ENCODE data around the gene COA8.
A peak's percentile ranks its signal among the peaks of the same experiment; 100 is the strongest.
"Not testable (repeated sequence)": the region's sequence is repeated elsewhere in the genome, so short reads cannot be mapped to it uniquely, and the experiment has no call there.

Gene COA8

DNA sequence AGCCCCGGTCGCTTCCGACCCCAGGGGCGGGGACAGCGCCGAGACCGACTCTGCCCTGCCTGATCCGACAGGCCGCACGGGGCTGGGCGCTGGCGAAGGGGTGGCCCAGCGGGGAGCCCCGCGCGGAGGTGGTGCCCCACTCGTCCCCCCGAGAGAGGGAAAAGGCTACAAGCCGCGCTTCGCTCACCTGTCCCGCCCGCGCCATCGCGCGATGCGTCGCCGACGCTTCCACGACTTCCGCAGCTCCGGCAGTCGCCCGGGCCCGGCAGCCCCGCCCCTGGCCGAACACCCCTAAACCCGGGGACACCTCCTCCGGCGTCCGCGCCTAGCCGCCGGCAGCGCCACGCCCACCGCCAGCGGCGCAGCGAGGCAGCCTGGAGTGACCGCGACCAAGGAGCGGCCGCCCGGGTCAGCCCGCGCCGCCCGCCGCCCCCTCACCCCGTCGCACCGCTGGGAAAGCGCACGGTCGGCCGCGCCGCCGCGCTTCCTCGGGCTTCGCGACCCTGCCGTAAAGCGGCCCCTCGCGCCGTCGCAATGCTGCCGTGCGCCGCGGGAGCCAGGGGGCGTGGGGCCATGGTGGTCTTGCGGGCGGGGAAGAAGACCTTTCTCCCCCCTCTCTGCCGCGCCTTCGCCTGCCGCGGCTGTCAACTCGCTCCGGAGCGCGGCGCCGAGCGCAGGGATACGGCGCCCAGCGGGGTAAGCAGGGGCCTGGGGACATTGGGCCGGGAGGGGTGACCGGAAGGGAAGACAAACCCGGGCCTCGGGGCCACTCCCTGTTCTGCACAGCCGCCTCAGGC lies at the start of gene COA8, which contains the start of gene BAG5:
COA8 (plus strand) TSS at position 532 of the 797 bp plus-strand sequence; CDS start at position 574, 42 bp downstream.
BAG5 (minus strand) TSS at position 229 of the 797 bp plus-strand sequence. CDS start 1,493 bp downstream, outside the sequence.
- peak; percentile 80 for DNase-seq (ENCODE audit: low spot score)

GRCh38 chr14:103514596-103515421 lies 48.0 kb upstream of the COA8 start:
- no peak for DNase-seq (ENCODE audit: low spot score)

DNA sequence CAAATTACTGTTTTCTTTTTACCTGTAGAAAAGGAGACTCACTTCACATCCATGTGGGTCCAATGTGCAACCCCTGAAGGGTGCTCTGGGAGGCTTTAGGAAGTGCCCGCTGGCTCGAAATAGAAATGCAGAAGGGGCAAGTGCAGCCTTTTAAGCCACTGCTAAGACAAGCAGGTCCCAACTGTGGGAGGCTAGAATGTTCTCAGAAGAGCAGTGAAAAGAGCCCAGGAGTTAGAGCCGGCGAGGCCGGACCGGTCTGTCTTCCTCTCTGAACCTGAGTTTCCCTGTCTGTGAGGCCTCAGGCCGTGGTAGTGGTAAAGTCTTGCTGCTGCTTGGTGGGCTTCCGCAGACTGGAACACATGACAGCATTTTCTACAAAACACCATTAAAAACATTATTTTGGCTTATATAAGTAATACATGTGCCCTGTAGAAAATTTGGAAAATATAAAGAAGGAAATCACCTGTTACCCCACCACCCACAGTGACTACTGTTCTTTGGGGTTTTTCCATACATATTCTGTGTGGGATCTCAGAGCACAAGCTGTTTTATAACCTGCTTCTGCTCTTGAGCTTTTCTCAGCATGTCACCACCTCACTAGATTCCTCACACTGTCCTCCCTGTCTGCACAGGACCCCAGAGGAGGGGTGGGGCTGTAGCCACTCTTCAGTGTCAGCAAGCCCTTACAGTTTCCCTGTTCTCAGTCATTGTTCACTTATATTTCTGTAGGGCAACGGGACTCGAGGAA lies 46.2 kb upstream of the COA8 start:
- no peak for DNase-seq (ENCODE audit: low spot score)

GRCh38 chr14:103517174-103517566 lies 45.6 kb upstream of the COA8 start:
- no peak for DNase-seq (ENCODE audit: low spot score)

DNA sequence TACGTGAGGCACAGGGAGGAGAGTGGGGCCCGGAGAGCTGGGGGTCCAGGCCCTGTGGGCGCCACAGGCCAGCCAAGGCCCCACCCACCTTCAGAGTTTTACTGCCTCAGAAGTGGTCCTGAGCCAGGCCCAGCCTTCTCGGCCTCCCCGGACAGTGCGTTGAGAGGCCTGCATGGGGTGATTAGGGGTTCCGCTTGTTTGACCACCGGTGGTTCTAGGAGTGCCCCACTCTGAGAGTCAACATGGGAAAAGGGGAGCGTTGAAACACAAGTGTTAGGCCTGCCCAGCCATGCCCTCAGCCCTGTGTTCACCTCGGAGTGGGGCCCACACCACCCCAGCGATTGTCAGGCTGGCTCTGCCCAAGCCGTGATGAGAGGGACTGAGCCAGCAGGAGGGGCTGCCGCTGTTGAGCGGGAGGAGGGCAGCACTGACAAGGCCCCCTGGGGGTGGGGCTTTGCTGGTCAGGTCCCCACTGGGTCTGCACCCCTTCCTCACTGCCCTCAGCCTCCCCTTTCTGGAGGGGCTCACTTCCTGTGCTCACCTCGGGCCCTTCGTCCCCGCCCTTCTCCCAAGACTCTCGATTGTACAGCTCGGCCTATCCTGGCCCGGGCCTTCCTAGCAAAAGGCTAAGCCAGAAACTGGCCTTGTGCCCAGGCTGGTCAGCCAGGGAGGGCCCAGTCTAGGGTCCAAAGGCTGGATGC lies 44.9 kb upstream of the COA8 start:
- no peak for DNase-seq (ENCODE audit: low spot score)

DNA sequence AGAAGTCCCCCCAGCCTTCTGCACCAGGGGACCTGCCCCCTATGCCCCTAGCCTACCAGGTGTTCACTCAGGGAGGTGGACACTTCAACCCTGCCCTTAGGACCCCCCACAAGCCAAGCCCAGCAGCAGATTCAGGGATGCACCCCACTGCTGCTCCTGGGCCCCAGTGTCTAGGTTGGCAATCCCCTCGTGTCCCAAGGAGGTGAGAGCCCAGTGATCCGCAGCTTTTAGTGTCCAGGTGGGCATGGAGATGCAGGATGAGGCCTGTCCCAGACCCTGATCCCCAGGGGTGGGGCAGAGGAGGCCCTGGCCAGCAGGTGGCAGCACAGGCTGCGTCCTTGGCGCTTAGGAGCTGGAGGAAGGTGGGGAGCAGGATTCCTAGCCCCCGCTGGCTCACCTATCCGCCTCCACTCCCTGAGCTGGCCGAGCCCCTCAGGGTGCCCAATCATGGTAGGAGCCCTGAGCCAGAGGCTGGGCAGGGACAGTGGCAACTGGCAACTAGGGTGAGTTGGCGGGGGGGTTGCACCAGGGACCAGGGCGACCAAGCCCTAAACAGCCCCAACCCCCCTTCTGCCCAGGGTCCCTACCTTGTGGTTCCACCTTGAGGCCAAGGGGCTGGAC lies 44.2 kb upstream of the COA8 start:
- DNase-seq (ENCODE audit: low spot score), result peak; percentile 80

DNA sequence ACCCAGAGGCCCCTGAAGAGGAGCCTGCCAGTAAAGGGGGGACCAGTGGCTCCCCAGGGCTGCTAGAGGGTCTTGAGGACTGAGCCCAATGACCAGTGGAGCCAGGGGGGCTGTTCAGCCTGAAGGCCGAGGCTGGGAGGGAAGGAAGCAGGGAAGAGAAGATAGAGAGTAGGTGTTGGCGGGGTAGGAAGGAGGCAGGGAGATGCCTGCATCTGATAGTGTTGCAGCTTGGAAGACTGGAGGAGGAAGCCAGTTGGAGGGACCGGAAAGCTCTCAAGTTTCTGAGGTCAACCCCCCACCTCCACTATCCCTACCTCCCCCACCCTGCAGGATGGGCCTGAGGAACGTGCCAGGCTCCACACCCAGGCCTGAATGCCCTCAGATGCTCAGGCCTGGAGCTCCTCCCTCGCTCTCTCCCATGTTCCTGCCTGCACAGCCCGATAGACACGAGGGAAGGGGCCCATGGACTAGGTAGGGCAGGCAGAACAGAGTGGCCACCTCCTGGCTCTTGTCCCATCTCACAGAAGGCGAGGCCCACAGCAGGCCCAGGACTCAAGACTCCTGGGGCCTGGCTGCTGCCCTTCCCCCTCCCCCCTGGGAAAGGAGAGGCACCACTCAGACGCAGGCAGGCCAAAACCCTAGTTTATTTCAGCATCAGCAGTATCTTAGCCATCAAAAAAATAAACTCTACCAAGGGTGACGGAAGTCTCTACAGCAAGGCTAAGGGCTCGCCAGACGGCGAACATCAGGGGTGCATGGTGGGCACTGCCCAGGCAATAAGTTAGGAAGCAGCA lies 43.5 kb upstream of the COA8 start:
- no peak for DNase-seq (ENCODE audit: low spot score)

DNA sequence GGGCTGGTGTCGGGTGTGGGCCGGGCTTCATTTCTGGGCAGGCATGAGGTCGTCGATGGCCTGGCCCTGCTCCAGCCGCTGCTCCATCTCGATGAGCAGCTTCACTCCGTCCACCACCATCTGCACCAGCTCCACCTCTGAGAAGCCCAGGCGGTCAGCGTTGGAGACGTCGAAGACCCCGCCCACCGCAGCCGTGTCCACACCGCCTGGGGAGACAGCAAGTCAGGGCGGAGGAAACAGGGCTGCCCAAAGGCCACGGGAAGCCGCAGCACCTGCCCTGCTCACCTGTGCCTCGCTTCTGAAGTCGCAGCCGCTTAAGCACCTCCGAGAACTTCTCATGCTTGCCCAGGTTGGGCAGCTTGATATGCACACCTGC lies 42.9 kb upstream of the COA8 start:
- no peak for DNase-seq (ENCODE audit: low spot score)

GRCh38 chr14:103520269-103520656 lies 42.5 kb upstream of the COA8 start:
- DNase-seq (ENCODE audit: low spot score), result no peak

DNA sequence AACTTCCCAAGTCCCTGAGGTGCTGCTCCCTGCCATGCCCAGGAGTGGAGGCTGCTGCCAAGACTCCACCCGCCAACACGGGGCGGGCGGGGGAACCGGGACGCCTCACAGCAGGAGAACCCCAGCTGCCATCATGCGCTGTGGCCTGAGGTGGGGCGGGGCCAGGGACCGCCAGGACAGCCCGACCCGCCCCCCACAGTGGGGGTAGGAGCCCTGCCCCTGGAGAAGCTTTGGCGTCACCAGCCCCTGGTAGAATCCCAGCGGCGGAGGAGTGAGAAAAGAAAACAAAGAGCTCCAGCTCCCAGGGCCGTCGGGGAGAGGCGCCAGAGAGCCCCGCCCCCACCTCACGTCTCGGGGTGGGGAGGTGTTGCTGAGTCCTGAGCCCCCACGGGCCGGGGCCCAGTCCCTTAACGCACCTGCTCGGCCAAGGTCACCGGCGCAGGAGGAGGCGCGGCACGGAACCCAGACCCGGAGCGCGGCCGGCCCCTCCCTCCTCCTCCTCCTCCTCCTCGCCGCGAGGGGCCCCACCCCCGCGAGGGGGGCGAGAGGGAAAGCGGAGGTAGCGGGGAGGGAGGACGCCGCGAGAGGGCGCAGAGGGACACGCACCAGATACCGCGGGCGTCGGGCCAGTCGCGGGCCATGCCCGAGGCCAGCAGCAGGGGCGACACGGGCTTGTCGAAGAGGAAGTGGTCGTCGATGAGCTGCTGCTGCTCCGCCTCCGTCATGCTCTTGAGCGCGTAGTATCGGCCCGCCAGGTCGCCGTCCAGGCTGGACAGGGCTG lies 41.9 kb upstream of the COA8 start:
- no peak for DNase-seq (ENCODE audit: low spot score)

- DNase-seq (ENCODE audit: low spot score), result no peak
Observed at GRCh38 chr14:103521438-103521950, 41.3 kb upstream of the COA8 start.

DNA sequence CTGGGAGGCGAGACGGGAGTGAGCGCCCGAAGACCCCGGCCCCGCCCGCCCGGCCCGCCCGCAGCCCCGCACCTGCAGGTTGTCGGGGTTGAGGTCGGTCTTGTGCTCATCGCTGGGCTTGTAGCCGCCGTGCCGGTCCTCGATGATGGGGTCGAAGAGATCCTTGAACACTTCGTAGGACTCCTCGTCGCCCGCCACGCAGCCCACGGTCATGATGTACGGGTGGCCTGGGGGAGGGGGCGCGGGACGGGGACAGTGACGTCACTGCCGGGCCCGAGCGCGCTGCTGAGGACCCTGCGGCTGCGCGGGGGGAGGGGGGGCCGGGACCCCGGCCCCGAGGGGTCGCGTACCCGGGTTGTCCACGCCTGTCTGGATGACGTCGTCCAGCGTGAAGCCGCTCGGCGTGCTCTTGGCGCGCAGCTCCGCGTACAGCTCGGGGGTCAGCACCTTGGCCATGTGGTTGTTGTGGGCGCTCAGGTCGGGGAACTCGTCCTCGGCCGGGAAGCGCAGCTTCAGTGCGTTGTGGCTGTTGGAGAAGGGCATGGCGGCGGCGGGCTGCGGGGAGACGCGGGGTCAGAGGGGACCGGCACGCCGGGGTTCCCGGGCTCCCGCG lies 40.7 kb upstream of the COA8 start:
- DNase-seq (ENCODE audit: low spot score), result no peak

DNA sequence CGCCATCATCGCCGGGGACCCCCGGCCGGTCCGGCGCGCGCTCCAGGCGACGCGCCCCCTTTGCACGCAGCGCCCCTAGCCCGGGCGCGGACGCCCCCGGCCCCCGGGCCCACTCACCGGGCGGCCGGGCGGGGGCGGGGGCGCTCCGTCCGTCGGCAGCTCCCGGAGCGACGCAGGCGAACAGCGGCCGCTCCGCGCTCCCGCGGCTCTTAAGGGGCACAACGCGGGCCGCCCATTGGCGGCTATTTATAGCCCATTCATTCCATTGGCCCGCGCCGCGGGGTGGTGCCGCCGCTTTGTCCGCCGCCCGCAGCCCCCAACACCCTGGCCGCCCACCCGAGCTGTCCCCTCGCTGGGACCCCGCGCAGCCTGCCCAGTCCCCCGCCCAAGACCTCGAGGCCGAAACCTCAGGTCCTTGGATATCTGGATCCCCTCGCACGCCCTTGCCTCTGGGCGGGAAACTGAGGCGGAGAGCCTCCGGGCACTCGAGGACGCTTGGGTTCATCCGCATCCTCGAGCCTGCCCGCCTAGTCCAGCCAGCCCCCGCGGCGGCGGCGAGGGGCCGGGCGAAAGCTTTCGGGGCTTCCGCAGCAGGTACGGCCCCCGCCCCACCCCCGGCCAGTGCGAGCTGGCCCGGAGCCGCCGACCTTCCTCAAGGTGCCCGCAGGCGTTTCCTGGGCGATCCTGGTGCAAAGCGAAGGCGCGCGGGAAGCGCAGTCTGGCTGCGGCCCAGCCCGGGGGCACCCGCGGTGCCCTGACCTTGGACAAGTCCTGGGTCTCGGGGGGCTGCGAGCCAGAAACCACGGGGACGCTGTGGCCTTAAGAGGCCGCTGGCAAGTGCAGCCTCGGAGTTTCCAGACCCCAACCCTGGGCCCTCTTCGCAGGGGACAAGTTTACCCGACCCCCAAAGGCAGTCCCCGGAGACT lies 39.8 kb upstream of the COA8 start, which contains the start of gene CKB:
CKB (minus strand) TSS at position 182 of the 926 bp plus-strand sequence. CDS start 337 bp downstream, outside the sequence.
- peak; percentile 30 for DNase-seq (ENCODE audit: low spot score)

DNA sequence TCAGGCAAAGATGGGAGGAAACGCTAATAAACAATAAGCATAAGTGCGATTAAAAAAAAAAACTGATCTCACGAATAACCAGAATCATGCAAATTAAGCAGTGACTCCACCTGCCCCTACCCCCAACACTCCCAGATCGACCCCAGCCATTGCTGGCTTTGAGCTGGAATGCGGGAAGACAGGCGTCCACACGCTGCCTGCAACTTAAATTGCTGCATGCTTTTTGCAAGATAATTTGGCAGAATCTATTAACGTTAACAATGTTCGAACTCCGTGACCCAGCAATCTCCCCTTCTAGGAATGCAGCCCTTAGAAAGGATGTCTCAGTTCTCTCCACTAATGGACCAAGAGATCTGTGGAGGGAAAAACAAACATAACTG lies 39.2 kb upstream of the COA8 start:
- DNase-seq (ENCODE audit: low spot score), result no peak

DNA sequence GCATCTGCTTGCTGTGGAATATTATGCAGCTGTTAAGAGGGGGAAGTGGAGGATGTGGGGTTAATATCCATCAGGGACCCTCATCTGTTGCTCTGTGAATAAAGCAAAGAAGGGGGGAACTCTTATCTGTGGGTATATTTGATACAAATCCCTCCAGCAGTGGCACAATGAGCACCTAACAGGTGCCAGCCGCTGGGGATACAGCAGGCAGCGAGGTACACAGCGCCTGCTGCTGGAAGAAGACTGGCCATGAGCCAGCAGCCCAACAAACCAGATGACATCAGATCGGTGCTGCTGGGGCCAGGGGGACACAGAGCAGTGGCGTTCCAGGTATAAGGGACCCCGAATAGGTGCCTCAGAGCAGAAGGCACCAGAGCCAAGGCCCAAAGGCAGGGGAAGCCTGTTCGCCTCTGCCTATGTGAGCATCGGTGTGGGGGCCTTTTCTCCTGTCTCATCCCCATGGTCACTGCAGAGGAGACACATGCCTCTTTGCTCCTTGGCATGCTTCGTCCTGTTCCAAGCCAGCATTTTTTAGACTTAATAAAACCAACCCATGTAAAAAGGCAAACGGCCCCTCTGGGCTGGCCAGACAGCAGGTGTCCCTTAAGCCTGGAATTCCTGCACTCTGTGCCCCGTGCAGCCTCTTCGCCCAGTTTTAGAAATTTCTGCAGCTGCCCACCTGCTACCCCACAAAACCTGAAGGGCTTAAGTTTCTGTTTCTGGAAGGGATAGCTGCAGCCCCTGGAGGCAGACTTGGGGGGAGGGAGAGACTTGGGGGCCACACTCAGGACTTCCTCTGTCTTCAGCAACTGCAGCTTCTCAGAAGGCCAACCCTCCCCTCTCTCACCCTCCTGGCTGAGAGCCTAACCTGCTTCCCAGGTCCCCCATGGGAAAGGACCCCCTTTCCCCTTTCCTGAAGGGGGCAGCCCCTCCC lies 38.5 kb upstream of the COA8 start:
- DNase-seq (ENCODE audit: low spot score), result no peak

- DNase-seq (ENCODE audit: low spot score), result not testable (repeated sequence)
Observed at GRCh38 chr14:103525430-103526246, 37.1 kb upstream of the COA8 start.
